Suppressor macrophage treated with lipopolysaccharide for 1 hour (primary cell): ENCODE results near the gene ZBTB39.
"Not testable (repeated sequence)": the region's sequence is repeated elsewhere in the genome, so short reads cannot be mapped to it uniquely, and the experiment has no call there.

Experiments used
- DNase-seq, 3 donors: peaks; one replicate each; pipeline ENCODE4 v3.0.0-alpha.2; 2020 to 2022

The ZBTB39 gene

GRCh38 chr12:56998981-56999380 lies 7.4 kb downstream of the ZBTB39 start:
- DNase-seq, result peak in 2 of 3 donors; percentile 40 to 47

- no peak for DNase-seq
These were observed 8.0 kb downstream of the ZBTB39 start for GRCh38 chr12:56998316-56998715.

- no peak for DNase-seq
These were observed 9.4 kb downstream of the ZBTB39 start for GRCh38 chr12:56996793-56997545.

GRCh38 chr12:56995930-56996496 lies 10.3 kb downstream of the ZBTB39 start:
- DNase-seq, result no peak

- no peak for DNase-seq
These were observed 11.0 kb downstream of the ZBTB39 start for GRCh38 chr12:56995201-56995929.

GRCh38 chr12:56994231-56994746 lies 12.1 kb downstream of the ZBTB39 start:
- DNase-seq, result no peak

GRCh38 chr12:56993346-56993745 lies 13.0 kb downstream of the ZBTB39 start:
- no peak for DNase-seq

- DNase-seq, result peak; percentile 65 to 71 (median 70)
These were observed 14.8 kb downstream of the ZBTB39 start for GRCh38 chr12:56991319-56992246.

GRCh38 chr12:56990648-56991318 lies 15.6 kb downstream of the ZBTB39 start:
- DNase-seq, result no peak

GRCh38 chr12:56989861-56990610 lies 16.3 kb downstream of the ZBTB39 start:
- DNase-seq, result no peak

- peak; percentile 55 to 58 (median 56) for DNase-seq
These were observed 18.1 kb downstream of the ZBTB39 start for GRCh38 chr12:56988207-56988739.

GRCh38 chr12:56987551-56988053 lies 18.7 kb downstream of the ZBTB39 start:
- peak; percentile 86 to 93 (median 90) for DNase-seq

GRCh38 chr12:56987011-56987410 lies 19.3 kb downstream of the ZBTB39 start:
- no peak for DNase-seq

- DNase-seq, result not testable (repeated sequence)
These were observed 20.6 kb downstream of the ZBTB39 start for GRCh38 chr12:56985714-56986113.

- no peak for DNase-seq
These were observed 23.0 kb downstream of the ZBTB39 start for GRCh38 chr12:56983386-56983785.

- DNase-seq, result not testable (repeated sequence)
These were observed 23.6 kb downstream of the ZBTB39 start for GRCh38 chr12:56982578-56983236.

GRCh38 chr12:56980941-56981530 lies 25.3 kb downstream of the ZBTB39 start:
- DNase-seq, result no peak

GRCh38 chr12:56980268-56980667 lies 26.1 kb downstream of the ZBTB39 start:
- no peak for DNase-seq

GRCh38 chr12:56979628-56980027 lies 26.7 kb downstream of the ZBTB39 start:
- DNase-seq, result no peak
